Neural cell (in vitro differentiated cells): ENCODE data around the gene ZNF493.

Experiments
- CTCF ChIP-seq: fragments of 450-650 bp; IDR thresholded peaks from 2 replicates; pipeline ENCODE4 v1.5.1; 2014; ENCODE audit warnings: antibody characterized with exemption, mild to moderate bottlenecking, moderate library complexity; ENCODE audit not compliant: poor library complexity, severe bottlenecking
- EZH2 ChIP-seq: fragments of 200-600, 300-800 bp; shearing (Covaris generic), sonication (generic); IDR thresholded peaks from 2 replicates; pipeline ENCODE4 v1.6.1; 2014; ENCODE audit warnings: antibody characterized with exemption, low read length, borderline replicate concordance, mild to moderate bottlenecking; ENCODE audit not compliant: insufficient read depth, poor library complexity, severe bottlenecking
- MXI1 ChIP-seq: fragments of 450-650 bp; conservative IDR thresholded peaks from 2 replicates; pipeline ENCODE4 v1.6.1; 2014; ENCODE audit warnings: antibody characterized with exemption, mild to moderate bottlenecking; ENCODE audit not compliant: poor library complexity, severe bottlenecking
- POLR2AphosphoS5 ChIP-seq: IDR thresholded peaks from 2 replicates; pipeline ENCODE4 v1.6.1; 2012
- SMC3 ChIP-seq: fragments of 450-650 bp; conservative IDR thresholded peaks from 2 replicates; pipeline ENCODE4 v1.6.1; 2014; ENCODE audit warnings: antibody characterized with exemption, mild to moderate bottlenecking, moderate library complexity; ENCODE audit not compliant: poor library complexity

- no peak for TF ChIP-seq POLR2AphosphoS5
- no peak for TF ChIP-seq CTCF
- no peak for TF ChIP-seq SMC3
- TF ChIP-seq EZH2 = no peak
- TF ChIP-seq MXI1 = no peak
Observed at GRCh38 chr19:21423057-21424041, 26.4 kb downstream of the ZNF493 start.
